GM19455 (cell line): Measurements from ENCODE around the gene PRR14L.
"Not testable (repeated sequence)": the region's sequence is repeated elsewhere in the genome, so short reads cannot be mapped to it uniquely, and the experiment has no call there.

Experiments
- ATAC-seq: cut with Tn5 transposase; IDR thresholded peaks from one replicate; pipeline ENCODE4 v1.9.1; 2021; ENCODE audit not compliant: unreplicated experiment

Gene PRR14L

DNA sequence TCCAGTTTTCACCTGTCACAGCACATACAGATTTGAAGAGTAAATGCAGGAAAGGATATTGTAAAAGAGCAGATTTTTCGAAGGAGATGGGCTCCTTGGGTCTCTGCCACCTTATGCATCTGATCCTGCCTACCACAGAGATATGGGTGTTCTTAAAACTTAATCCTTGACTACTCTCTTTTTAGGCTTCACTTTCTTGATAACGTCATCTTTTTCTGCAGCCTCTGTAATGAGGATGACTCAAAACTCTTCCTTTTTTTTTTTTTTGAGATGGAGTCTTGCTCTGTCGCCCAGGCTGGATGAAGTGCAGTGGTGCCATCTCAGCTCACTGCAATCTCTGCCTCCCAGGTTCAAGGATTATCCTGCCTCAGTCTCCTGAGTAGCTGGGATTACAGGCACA, 7.8 kb downstream of the PRR14L start:
- ATAC-seq = no peak

DNA sequence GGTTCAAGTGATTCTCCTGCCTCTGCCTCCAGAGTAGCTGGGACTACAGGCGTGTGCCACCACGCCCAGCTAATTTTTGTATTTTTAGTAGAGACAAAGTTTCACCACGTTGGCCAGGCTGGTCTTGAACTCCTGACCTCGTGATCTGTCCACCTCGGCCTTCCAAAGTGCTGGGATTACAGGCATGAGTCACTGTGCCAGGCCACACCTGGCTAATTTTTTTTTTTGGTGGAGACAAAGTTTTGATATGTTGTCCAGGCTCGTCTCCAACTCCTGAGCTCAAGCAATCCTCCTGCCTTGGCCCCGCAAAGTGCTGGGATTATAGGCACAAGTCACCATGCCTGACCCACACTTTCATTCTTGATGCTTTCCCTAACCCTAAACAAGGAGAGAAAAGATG, 9.6 kb downstream of the PRR14L start:
- ATAC-seq = not testable (repeated sequence)

DNA sequence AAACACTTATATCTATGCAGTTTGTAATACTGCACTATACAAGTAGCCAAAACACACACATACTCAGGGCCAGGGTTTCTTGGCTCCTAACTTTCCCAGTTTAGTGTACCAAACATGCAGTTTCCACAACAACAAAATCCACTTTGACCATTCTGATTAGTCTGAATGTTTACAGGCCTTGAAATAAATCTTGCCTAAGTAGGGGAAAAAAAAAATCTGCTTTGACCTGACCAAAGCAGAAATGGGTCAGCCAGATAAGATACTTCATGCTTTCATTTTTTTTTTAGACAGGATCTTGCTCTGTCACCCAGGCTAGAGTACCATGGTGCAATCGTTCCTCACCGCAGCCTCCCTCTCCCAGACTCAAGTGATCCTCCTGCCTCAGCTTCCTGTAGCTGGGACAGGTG, 10.1 kb downstream of the PRR14L start:
- no peak for ATAC-seq

DNA sequence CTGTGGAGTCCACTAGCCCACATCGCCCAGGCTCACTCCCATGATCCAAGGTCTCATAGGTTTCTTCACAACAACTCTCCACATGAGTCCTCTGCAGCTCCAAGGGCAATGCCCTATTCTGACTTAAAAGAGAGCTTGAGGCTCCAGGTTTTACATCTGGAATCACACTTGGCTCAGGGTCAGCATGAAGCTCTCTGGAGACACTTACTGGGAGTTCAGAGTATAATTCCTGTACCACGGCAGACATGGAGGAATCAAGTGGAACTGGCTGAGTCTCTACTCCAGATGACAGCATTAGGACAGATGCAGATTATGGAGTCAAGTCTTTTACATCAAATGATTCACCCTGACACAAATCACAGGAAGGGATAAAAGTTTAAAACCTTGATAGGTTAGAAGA, 11.4 kb downstream of the PRR14L start:
- no peak for ATAC-seq

DNA sequence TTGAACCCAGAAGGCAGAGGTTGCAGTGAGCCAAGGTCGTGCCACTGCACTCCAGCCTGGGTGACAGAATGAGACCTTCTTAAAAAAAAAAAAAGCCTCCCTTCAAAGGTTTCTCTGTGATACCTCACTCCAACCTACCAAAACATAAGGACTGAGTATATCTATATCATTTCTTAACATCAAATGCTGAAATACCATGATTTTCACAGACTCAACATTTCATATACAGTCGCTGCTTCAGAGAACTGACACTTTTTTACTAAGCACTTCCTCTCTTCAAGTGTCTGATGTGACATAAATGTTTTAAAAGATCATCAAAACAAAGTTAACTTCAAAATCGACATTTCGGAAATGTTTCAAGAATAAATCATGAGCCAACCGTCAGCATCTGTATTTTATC, 12.0 kb downstream of the PRR14L start:
- ATAC-seq = no peak

DNA sequence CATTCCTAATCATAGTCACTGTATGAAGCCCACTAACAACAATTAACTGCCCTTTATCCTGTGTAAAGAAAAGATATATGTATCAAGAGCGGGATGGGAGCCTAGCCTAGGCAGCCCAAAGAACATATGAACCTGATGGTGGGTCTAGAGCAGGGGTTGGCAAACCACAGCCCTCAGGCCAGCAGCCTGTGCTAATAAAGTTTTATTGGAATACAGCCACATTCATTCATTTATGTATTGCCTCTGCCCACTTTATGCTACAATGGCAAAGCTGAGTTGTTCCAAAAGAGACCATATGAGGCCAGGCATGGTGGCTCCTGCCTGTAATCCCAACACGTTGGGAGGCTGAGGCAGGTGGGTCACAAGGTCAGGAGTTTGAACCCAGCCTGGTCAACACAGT, 13.5 kb downstream of the PRR14L start:
- ATAC-seq = no peak

DNA sequence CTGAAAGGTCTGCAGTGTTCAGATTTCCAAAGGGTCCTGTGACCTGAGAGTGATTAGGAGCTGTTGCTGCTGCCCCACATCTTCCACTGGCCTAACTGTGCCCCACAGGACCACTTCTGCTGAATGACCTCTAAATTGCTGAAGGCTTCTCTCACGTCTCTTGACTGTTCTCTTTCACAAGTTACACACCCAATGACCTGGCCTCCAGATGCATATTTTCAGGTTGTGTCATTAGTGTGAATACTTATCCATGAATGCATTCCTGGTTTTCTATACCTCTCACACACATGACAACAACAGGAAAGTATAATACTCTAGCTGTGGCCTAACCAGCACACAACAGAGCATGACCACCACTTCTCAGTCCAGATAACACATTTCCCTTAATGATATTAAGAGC, 15.4 kb downstream of the PRR14L start:
- ATAC-seq = no peak

DNA sequence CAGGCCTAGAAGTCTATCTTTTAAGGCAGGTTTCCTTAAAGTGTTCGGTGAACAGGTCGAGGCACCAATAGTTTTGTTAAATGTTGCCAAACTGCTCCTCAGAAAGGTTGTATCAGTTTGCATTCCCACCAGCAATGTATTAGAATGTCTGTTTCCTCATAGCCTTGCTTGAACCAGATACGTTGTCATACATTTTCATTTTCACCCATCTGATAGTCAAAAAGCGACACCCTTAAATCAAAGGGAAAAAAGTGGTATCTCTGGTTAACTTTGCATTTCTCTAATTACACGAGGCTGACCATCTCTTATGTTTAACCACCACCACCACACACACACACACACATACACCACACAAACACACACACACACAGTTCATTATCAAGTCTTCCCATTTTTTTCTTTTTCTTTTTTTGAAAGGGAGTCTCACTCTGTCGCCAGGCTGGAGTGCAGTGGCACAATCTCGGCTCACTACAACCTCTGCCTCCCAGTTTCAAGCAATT, 16.3 kb downstream of the PRR14L start:
- ATAC-seq = no peak

DNA sequence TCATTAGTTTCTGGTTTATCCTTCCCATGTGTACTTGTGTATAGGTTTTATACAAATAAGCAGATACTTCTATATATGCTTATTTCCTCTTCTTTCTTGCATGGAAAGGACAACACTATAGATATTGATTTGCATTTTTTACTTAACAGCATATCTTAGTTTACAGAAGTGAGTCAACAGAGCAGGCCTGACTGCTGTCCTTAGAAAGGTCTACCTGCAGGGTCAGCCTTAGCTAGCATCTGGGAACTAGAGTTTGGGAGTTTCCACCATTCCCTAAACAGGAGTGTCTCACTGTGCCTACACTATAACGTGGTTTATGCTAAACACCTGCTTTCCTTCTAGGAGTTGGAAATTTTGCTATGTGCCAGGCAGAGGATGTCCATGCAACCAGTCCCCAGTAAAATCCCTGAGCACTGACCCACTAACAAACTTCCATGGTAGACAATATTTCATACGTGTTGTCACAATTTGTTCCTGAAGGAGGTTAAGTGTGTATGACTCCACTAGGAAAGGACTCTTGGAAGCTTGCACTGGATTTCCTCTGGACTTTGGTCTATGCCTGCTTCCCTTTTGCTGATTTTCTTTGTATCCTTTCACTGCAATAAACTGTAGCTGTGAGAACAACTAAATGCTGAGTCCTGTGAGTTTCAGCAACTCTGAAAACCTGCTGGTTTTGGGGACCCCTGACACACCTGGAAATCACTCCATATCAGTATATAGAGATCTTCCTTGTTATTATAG, 17.7 kb downstream of the PRR14L start:
- ATAC-seq = no peak

DNA sequence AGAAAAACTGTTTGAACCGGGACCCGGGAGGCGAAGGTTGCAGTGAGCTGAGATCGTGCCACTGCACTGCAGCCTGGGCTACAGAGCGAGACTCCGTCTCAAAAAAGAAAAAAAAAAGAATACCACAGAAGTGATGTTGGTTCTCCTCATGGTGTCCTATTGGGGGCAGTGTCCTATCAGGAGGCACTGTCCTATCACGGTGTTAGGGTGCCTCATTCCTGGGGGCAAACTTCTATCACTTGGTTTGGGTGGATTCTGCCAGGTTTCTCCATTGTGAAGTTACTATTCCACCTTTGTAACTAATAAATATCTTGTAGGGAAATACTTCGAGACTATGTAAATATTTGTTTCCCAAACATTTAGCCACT, 19.6 kb downstream of the PRR14L start:
- ATAC-seq = no peak

DNA sequence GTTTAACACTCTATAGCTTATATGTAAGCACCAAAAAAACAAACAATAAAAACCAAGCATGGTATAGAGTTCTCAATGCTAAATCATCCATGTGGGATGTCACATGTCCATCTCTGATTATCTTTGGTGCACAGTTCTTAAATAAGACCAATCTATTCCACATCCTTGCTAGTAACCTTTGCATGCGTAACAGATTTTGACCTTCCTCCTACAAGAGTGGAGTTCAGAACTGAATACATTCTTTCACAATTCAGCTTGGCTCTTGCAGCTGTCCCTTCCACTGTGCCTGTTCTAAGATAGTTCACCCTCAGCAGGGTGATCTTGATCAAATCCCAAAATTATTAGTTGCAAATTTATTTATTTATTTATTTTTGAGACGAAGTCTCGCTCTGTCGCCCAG, 21.1 kb downstream of the PRR14L start:
- no peak for ATAC-seq

DNA sequence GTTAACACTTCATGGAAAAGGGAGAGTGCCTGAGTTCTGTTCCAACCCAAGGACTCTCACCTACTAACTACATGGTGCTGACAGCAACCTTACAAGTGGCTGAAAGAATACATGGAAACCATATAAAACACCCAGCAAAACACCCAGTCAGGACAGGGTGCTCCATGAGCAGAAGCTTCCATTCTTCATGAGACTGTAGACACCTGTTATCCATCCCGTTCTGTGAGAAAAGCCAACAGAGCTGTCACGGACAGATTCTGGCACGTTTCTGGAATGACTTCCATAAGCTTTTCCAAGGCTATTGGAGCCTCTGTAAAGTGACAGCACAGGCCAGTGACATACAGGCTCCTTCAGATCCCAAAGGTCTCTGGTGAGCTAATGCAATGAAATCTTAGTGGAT, 23.2 kb downstream of the PRR14L start:
- ATAC-seq = no peak

DNA sequence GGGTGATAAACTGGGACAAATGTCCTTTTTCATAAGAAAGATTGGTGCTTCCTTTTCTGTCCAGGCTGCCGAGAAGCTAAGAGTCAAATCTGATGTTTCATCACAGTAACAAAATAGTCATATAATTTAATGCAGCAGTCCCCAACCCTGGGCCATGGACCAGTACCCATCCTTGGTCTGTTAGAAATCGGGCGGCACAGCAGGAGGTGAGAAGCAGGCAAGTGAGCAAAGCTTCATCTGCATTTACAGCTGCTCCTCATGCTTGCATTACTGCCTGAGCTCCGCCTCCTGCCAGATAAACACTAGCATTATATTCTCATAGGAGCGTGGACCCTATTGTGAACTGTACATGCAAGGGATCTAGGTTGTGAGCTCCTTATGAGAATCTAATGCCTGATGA, 26.2 kb downstream of the PRR14L start:
- ATAC-seq = no peak

DNA sequence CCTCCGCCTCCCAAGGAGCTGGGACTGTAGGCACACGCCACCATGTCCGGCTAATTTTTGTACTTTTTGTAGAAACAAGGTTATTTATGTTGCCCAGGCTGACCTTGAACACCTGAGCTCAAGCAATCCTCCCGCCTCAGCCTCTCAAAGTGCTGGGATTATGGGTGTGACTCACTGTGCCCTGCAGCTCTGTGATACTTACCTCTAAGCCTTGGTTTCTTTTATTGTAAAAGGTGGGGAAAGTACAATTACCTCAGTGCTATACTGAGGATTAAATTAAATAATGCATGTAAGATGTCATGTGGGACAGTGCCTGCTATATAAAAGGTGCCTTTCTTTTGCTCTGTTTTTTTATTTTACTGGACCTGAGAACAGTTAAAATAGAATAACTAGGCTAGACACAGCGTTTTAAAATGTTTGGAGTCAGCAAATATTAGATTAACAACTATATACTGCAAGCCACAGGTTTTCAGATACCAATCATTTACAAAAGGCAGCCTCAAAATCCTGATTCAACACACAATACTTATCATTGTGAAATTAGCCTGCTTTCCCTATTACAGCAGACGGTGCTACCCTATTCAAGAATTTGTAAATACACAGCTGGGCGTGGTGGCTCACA, 30.0 kb downstream of the PRR14L start:
- no peak for ATAC-seq

DNA sequence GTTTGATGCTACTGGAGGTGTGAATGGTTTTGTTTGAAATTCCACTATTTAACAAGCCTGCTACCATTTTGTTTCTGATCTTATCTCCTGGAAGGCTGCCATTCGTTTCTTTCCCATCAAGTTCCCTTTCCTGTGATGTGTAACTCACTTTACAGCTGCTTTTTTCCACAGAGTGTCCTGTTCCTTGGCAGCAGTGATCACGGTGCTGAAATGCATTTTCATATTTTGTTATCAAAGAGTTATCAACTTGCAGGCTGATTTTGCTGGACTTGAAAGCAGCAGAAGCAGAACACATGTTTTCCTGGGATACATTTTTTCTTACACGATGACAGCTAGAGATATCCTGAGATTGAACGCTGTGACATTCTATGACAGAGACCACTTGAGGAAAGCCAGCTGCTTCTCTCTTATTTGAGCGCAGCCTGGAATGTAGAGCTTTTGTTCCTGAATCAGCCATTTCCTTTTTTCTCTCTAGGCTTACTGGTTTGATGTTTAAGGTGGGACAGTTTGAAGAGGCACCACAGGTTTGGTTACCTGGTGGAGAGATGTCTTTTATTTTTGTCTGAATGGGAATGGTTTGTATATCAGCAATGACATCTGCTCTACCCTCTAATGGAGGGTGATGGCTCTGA, 34.7 kb downstream of the PRR14L start:
- ATAC-seq = no peak

DNA sequence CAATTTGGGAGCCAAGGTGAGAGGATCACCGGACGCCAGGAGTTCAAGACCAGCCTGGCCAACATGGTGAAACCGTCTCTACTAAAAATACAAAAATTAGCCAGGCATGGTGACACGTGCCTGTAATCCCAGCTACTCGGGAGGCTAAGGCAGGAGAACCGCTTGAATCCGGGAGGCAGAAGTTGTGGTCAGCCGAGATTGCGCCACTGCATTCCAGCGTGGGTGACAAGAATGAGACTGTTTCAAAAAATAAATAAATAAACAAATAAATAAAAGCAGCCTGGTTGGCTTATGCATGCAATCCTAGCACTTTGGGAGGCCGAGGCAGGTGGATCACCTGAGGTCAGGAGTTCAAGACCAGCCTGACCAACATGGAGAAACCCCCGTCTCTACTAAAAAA, 38.7 kb downstream of the PRR14L start:
- ATAC-seq = not testable (repeated sequence)

DNA sequence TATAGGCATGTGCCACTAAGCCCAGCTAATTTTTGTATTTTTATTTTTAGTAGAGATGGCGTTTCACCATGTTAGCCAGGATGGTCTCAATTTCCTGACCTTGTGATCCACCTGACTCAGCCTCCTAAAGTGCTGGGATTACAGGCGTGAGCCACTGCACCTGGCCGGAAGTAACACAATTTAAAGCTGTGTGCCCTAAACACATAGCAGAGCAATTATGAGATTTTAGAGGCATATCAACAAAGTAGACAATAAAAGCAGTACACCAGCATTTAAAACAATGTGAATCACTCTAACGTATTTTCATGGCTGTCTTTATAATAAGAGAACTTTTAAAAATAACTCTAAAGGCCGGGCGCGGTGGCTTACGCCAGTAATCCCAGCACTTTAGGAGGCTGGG, 42.4 kb downstream of the PRR14L start:
- ATAC-seq = no peak

DNA sequence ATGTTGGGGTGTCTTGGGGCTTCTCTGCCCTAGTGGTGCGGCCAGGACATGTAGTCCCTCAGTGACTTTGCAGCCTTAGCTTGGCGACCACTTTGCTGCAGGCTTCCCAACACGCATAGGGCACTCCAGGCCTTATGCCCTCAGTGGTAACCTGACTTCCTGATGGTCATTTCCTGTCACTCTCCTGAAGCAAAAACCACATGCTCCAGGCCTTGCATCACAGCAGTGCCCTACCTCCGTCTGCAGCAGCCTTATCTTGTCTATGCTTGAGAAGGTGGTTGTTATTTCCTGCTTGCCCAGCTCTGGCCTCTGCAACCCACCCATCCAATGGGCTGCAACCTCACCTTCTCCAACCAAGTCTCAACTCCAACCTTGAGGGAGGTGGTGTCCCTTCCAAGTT, 54.5 kb downstream of the PRR14L start:
- no peak for ATAC-seq

DNA sequence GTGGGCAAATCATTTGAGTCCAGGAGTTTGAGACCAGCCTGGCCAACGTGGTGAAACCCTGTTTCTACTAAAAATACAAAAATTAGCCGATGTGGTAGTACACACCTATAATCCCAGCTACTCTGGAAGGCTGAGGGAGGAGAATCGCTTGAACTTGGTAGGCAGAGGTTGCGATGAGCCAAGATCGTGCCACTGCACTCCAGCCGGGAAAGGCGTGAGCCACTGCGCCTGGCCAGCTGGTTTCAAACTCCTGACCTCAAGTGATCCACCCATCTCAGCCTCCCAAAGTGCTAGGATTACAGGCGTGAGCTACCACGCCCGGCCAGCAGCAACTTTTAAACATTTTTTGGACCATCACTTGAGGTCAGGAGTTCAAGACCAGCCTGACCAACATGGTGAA, 55.9 kb downstream of the PRR14L start:
- ATAC-seq = not testable (repeated sequence)

DNA sequence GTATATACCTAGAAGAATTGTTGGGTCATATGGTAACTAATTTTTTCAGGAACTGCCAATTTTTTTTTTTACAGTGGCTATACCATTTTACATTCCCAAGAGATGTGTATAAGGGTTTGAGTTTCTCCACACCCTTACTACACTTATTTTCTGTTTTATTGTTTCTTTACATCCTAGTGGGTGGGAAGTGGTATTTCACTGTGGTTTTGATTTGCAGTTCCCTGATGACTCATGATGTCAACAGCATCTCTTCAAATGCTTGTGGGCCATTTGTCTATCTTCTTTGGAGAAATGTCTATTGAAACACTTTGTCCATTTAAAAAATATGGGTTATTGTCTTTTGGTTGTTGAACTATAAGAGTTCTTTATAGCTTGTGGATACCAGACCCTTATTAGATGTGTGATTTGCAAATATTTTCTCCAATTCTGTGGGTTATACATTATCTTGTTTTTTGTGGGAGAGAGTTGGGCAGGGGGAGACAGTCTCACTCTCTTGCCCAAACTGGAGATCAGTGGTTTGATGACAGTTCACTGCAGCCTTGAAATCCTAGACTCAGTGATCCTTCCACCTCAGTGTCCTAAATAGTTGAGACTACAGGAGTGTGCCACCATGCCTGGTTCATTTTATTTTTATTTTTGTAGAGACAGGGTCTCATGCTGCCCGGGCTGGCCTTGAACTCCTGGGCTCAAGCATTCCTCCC, 57.6 kb downstream of the PRR14L start:
- no peak for ATAC-seq

DNA sequence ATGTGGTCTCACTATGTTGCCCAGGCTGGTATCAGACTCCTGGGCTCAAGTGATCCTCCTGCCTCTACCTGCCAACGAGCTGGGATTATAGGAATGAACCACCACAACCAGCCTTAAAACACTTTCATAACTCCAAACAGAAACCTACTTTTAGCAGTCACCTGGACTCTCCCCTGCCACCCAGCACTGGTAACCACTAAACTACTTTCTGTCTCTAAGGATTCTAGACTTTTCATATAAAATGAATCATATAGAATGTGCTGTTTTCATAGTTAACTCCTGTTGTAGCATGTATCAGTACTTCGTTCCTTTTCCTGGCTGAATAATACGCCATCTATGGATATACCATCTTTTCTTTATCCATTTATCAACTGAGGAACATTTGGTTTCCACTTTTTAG, 58.5 kb downstream of the PRR14L start:
- ATAC-seq = no peak
